SK-N-SH (cell line): ENCODE data around the gene PI4K2B. TPM values are rescaled to one million over a fixed set of nuclear protein-coding genes. Genes with fewer than 3 reads are reported as not detected.

ENCODE experiments used
- CTCF ChIA-PET: fragments of 300-600, 350-600 bp; formaldehyde crosslinking; extraction: SDS; loops from one replicate; lab custom pipeline; 2021; lab: Yijun Ruan, JAX
- POLR2A ChIA-PET: fragments of 350-600 bp; sonication (Branson Sonifier 250); formaldehyde crosslinking; extraction: SDS; loops from one replicate; lab custom pipeline; 2020; ENCODE audit warnings: antibody characterized with exemption, inconsistent platforms; lab: Yijun Ruan, JAX
- DNase-seq: peaks from one replicate; pipeline ENCODE4 v3.0.0; 2012
- H2AFZ ChIP-seq: fragments of 200-600 bp; sonication (generic); 2 replicates; pipeline ENCODE4 v1.8.1; 2016; ENCODE audit warnings: antibody characterized with exemption, mild to moderate bottlenecking, low read depth
- H3F3A ChIP-seq: fragments of 200-600 bp; sonication (generic); replicated peaks from 2 replicates; pipeline ENCODE3; 2016; ENCODE audit warnings: antibody characterized with exemption, mild to moderate bottlenecking; ENCODE audit not compliant: insufficient read depth
- H3K27ac ChIP-seq, 2 experiments: fragments of 200-500 bp in 1 of 2; fragments of 200-600 bp in 1 of 2; sonication (Bioruptor generic) in 1 of 2; sonication (generic), shearing (Covaris generic) in 1 of 2; 2 replicates each; pipeline versions ENCODE4 v1.5.1 to v1.6.1; 2014 to 2016; ENCODE audit warnings: low read depth in 2 of 2, inconsistent platforms in 1 of 2, low read length in 1 of 2, mild to moderate bottlenecking in 1 of 2, mixed read lengths in 1 of 2
- H3K27me3 ChIP-seq: fragments of 200-600 bp; sonication (generic), shearing (Covaris generic); 2 replicates; pipeline ENCODE4 v1.6.1; 2016; ENCODE audit warnings: mixed run types; ENCODE audit not compliant: insufficient read depth
- H3K36me3 ChIP-seq, 2 experiments: fragments of 200-500 bp in 1 of 2; fragments of 200-600 bp in 1 of 2; sonication (Bioruptor generic) in 1 of 2; sonication (generic) in 1 of 2; replicated peaks in 1 of 2; 2 replicates each; pipeline versions ENCODE3 to v1.5.1; 2014 to 2016; ENCODE audit warnings: low read length in 1 of 2, mild to moderate bottlenecking in 1 of 2; ENCODE audit not compliant: insufficient read depth in 2 of 2, control insufficient read depth in 1 of 2
- H3K4me1 ChIP-seq, 2 experiments: fragments of 200-500 bp in 1 of 2; fragments of 200-600 bp in 1 of 2; sonication (Bioruptor generic) in 1 of 2; sonication (generic), shearing (Covaris generic) in 1 of 2; 2 replicates each; pipeline versions ENCODE4 v1.5.1 to v1.6.1; 2014 to 2016; ENCODE audit warnings: low read depth in 1 of 2, low read length in 1 of 2, mixed run types in 1 of 2; ENCODE audit not compliant: insufficient read depth in 2 of 2, control insufficient read depth in 1 of 2
- H3K4me2 ChIP-seq: fragments of 200-600 bp; sonication (generic), shearing (Covaris generic); 2 replicates; pipeline ENCODE4 v1.6.1; 2017; ENCODE audit warnings: mixed run types
- H3K4me3 ChIP-seq, 2 experiments: fragments of 200-500 bp in 1 of 2; fragments of 200-600 bp in 1 of 2; sonication (Bioruptor generic) in 1 of 2; sonication (generic), shearing (Covaris generic) in 1 of 2; 2 replicates each; pipeline versions ENCODE4 v1.5.1 to v1.8.1; 2014 to 2016; ENCODE audit warnings: low read depth in 2 of 2, inconsistent platforms in 1 of 2, low read length in 1 of 2, mild to moderate bottlenecking in 1 of 2, mixed read lengths in 1 of 2, moderate library complexity in 1 of 2
- H3K79me2 ChIP-seq: fragments of 200-600 bp; sonication (generic); 2 replicates; pipeline ENCODE4 v1.8.1; 2017; ENCODE audit warnings: mild to moderate bottlenecking; ENCODE audit not compliant: insufficient read depth
- H3K9ac ChIP-seq: fragments of 200-600 bp; sonication (generic); 2 replicates; pipeline ENCODE4 v1.6.1; 2017; ENCODE audit warnings: mixed run types
- H3K9me2 ChIP-seq: fragments of 200-600 bp; sonication (generic); 2 replicates; pipeline ENCODE4 v1.6.1; 2017; ENCODE audit warnings: mixed run types
- H3K9me3 ChIP-seq: fragments of 200-600 bp; sonication (generic); 2 replicates; pipeline ENCODE4 v1.6.1; 2017; ENCODE audit warnings: mixed run types, mild to moderate bottlenecking, moderate library complexity
- H4K20me1 ChIP-seq: fragments of 200-600 bp; sonication (generic); 2 replicates; pipeline ENCODE4 v1.6.1; 2017; ENCODE audit warnings: mild to moderate bottlenecking, mixed run types; ENCODE audit not compliant: insufficient read depth
- EP300 ChIP-seq, 2 experiments: IDR thresholded peaks; 2 replicates each; pipeline versions ENCODE4 v1.4.0 to v1.6.1; 2012; ENCODE audit warnings: borderline replicate concordance in 1 of 2, low read depth in 1 of 2, low read length in 1 of 2
- FOSL2 ChIP-seq: IDR thresholded peaks from 2 replicates; pipeline ENCODE4 v1.4.0; 2012; ENCODE audit warnings: low read depth, mild to moderate bottlenecking, moderate library complexity, borderline replicate concordance
- TEAD4 ChIP-seq: IDR thresholded peaks from 2 replicates; pipeline ENCODE4 v1.4.0; 2012; ENCODE audit warnings: mild to moderate bottlenecking, borderline replicate concordance; ENCODE audit not compliant: insufficient read depth
- WGBS: methylation state at CpG from one replicate; pipeline ENCODE4 v1.1.6; 2017; ENCODE audit warnings: low lambda C conversion rate; 5-methylcytosine and 5-hydroxymethylcytosine counted together
- polyA plus RNA-seq, 3 experiments: library from polyadenylated mRNA; depleted of rRNA; stranded (reverse); fragments of >200 nt; gene quantifications; 2 replicates each; pipeline ENCODE4 v1.2.3, GENCODE V29; 2012
- TF ChIP-seq, protein P1 (sequence below): fragments of 150-350 bp; IDR thresholded peaks from 2 replicates; pipeline ENCODE4 v1.6.1; 2016; ENCODE audit warnings: mild to moderate bottlenecking, low read depth, low read length
- TF ChIP-seq, protein P2 (sequence below): fragments of 200-600 bp; sonication (generic); IDR thresholded peaks from 2 replicates; pipeline ENCODE4 v1.6.1; 2017; ENCODE audit warnings: antibody characterized with exemption, mild to moderate bottlenecking, moderate library complexity
- TF ChIP-seq, protein P3 (sequence below): IDR thresholded peaks from 2 replicates; pipeline ENCODE4; 2012

PI4K2B gene
- polyA plus RNA-seq, 1 of the 3 experiments (the other 2 are of a cell fraction): 3.1 TPM

DNA sequence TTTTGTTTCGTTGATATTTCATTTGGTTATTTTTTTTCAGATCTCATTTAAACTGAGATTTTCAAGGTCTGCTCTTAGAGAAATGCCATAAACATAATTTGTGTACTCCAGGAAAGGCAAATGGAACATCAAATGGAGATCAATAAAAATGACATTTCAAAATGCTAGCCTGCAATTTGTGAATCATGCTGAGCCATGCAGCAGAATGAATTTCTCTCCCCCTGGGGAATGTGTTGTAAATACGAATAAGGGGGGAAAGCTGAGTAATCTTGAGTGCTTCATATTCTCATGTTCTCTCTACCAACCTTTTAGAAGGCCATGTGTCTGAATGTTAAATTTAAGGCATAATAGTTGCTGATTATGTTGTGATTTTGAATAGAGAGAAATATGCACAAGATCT is 86.5 kb downstream of the PI4K2B start:
- Histone ChIP-seq H2AFZ (peak overlapping the region; percentile 39; the same call in 1 of the 2 replicates), H3K27ac (peak overlapping the region in 1 of 2 experiments; percentile 20; a peak in 1 of 4 replicates), H3K79me2 (no peaks in the 10 kb centered on the region), H3F3A (no peaks in the 10 kb centered on the region), H3K9me2 (no peaks in the 10 kb centered on the region), H3K36me3 (peaks cover 0 to 14% of the 10 kb centered on the region in 2 experiments), H3K9me3 (no peaks in the 10 kb centered on the region), H3K4me2 (0 out of 2 replicates have a peak overlapping the region, but pooled peaks have one; percentile 1), H4K20me1 (no peaks in the 10 kb centered on the region), H3K4me1 (0 out of 4 replicates have a peak, but pooled peaks cover 0 to 5% of the 10 kb centered on the region in 2 experiments), H3K4me3 (no peak overlapping the region), H3K27me3 (no peaks in the 10 kb centered on the region), H3K9ac (no peak overlapping the region)
- no peak for DNase-seq
- TF ChIP-seq FOSL2 (peak; percentile 7; the same call in 1 of the 2 replicates), EP300 (IDR thresholded peaks at IDR 0.05; ENCODE audit: borderline replicate concordance in 1 of 2, low read depth in 1 of 2, low read length in 1 of 2) (no peak)
- 43% methylated on average over 2 of the region's 2 CpGs for WGBS
- CTCF ChIA-PET: interaction anchor here (0.7 to 1.9 kb wide), 3 partner anchors 8 to 199 kb away, joined by 3 to 6 read pairs (median 4); partner anchors contain the start of gene ZCCHC4
- POLR2A ChIA-PET: no interaction called here

DNA sequence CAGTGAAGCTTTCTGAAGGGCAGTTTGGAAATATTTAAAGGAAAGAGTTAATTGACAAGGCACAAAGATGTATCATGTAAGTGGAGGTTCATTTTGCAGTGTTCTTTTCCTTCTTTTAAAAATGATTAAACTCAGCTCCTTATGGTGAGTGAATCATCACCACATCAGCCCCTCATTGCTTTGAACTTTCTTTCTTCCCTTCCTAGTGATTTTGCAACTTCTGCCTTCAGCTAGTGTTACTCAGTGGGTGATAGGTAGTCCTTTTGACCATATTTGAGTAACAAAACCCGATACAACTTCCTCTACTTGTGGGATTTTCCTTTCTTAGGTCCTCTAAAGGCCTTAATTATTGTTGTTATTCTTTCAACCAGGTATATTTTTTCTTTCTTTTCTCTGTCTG is 86.9 kb downstream of the PI4K2B start:
- no peaks in the 10 kb centered on the region for H3K9me2 ChIP-seq
- 48% methylated on average over 1 of the region's 1 CpG for WGBS
- H3K79me2 ChIP-seq: no peaks in the 10 kb centered on the region
- TF ChIP-seq, protein P1, sequence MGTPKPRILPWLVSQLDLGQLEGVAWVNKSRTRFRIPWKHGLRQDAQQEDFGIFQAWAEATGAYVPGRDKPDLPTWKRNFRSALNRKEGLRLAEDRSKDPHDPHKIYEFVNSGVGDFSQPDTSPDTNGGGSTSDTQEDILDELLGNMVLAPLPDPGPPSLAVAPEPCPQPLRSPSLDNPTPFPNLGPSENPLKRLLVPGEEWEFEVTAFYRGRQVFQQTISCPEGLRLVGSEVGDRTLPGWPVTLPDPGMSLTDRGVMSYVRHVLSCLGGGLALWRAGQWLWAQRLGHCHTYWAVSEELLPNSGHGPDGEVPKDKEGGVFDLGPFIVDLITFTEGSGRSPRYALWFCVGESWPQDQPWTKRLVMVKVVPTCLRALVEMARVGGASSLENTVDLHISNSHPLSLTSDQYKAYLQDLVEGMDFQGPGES: no peak
- no peak for TF ChIP-seq TEAD4
- TF ChIP-seq, protein P2, sequence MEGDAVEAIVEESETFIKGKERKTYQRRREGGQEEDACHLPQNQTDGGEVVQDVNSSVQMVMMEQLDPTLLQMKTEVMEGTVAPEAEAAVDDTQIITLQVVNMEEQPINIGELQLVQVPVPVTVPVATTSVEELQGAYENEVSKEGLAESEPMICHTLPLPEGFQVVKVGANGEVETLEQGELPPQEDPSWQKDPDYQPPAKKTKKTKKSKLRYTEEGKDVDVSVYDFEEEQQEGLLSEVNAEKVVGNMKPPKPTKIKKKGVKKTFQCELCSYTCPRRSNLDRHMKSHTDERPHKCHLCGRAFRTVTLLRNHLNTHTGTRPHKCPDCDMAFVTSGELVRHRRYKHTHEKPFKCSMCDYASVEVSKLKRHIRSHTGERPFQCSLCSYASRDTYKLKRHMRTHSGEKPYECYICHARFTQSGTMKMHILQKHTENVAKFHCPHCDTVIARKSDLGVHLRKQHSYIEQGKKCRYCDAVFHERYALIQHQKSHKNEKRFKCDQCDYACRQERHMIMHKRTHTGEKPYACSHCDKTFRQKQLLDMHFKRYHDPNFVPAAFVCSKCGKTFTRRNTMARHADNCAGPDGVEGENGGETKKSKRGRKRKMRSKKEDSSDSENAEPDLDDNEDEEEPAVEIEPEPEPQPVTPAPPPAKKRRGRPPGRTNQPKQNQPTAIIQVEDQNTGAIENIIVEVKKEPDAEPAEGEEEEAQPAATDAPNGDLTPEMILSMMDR: no peak
- peak; percentile 20; the same call in 1 of the 2 replicates for TF ChIP-seq FOSL2
- TF ChIP-seq, protein P3, sequence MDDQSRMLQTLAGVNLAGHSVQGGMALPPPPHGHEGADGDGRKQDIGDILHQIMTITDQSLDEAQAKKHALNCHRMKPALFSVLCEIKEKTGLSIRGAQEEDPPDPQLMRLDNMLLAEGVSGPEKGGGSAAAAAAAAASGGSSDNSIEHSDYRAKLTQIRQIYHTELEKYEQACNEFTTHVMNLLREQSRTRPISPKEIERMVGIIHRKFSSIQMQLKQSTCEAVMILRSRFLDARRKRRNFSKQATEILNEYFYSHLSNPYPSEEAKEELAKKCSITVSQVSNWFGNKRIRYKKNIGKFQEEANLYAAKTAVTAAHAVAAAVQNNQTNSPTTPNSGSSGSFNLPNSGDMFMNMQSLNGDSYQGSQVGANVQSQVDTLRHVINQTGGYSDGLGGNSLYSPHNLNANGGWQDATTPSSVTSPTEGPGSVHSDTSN: no peak
- H3K4me2 ChIP-seq: 0 out of 2 replicates have a peak overlapping the region, but pooled peaks have one; percentile 1
- ChIA-PET CTCF (interaction anchor here (0.7 to 1.9 kb wide), 4 partner anchors 8 to 199 kb away, joined by 3 to 6 read pairs (median 4); partner anchors contain the start of gene ZCCHC4), POLR2A (no interaction called here)
- H3K9ac ChIP-seq: no peak overlapping the region
- no peaks in the 10 kb centered on the region for H3K9me3 ChIP-seq
- 0 out of 4 replicates have a peak, but pooled peaks cover 0 to 5% of the 10 kb centered on the region in 2 experiments for H3K4me1 ChIP-seq
- peaks cover 0 to 12% of the 10 kb centered on the region in 2 experiments for H3K36me3 ChIP-seq
- H3F3A ChIP-seq: no peaks in the 10 kb centered on the region
- peak overlapping the region in 1 of 2 experiments; percentile 20; a peak in 2 of 4 replicates for H3K27ac ChIP-seq
- peak overlapping the region; percentile 39 for H2AFZ ChIP-seq
- DNase-seq: no peak
- H3K4me3 ChIP-seq: no peak overlapping the region
- no peaks in the 10 kb centered on the region for H4K20me1 ChIP-seq
- no peaks in the 10 kb centered on the region for H3K27me3 ChIP-seq
